ENCODE measurements around the gene HGD.

GRCh38 chr3:120637851-120638559 lies 44.0 kb downstream of the HGD start:
- TF ChIP-seq CTCF (IDR thresholded peaks at IDR 0.05): no peak
- no peak for TF ChIP-seq POLR2A (IDR thresholded peaks at IDR 0.05)
